OCI-M2 (cell line): ENCODE data around the gene TMEM144.

Experiments used
- DNase-seq: peaks from one replicate; lab custom pipeline; 2025; ENCODE audit not compliant: unreplicated experiment; lab: John Stamatoyannopoulos, UW

TMEM144 gene

GRCh38 chr4:158295053-158295452, 84.8 kb downstream of the TMEM144 start:
- DNase-seq = no peak

- no peak for DNase-seq
Measured at GRCh38 chr4:158297866-158298265, 87.6 kb downstream of the TMEM144 start.

- DNase-seq = no peak
Measured at GRCh38 chr4:158299459-158300007, 89.2 kb downstream of the TMEM144 start.

- DNase-seq = no peak
Measured at GRCh38 chr4:158300012-158300411, 89.7 kb downstream of the TMEM144 start.

GRCh38 chr4:158302076-158302866, 92.0 kb downstream of the TMEM144 start:
- no peak for DNase-seq

GRCh38 chr4:158304694-158305093, 94.4 kb downstream of the TMEM144 start:
- DNase-seq = no peak
